A549 treated with ZK216348 at 1 μM for 4 hours (cell line): ENCODE results near the gene CDK11B. TPM values are rescaled to one million over a fixed set of nuclear protein-coding genes. Genes with fewer than 3 reads are reported as not detected.

ENCODE experiments used
- total RNA-seq: library from RNA; stranded (reverse); fragments of 200-300 nt; extraction: Qiagen RNA extraction; gene quantifications from 5 replicates; pipeline ENCODE4 v1.2.3, GENCODE V29; 2022; ENCODE audit warnings: low read depth

Gene CDK11B
- 25.1 to 27.9 TPM (median 27.5 TPM) in 5 replicates for total RNA-seq

GRCh38 chr1:1658583-1659549 lies at the start of gene CDK11B:
TSS of gene CDK11B (minus strand) at chr1:1659004. CDS start at chr1:1657485, 1,519 bp downstream.

DNA sequence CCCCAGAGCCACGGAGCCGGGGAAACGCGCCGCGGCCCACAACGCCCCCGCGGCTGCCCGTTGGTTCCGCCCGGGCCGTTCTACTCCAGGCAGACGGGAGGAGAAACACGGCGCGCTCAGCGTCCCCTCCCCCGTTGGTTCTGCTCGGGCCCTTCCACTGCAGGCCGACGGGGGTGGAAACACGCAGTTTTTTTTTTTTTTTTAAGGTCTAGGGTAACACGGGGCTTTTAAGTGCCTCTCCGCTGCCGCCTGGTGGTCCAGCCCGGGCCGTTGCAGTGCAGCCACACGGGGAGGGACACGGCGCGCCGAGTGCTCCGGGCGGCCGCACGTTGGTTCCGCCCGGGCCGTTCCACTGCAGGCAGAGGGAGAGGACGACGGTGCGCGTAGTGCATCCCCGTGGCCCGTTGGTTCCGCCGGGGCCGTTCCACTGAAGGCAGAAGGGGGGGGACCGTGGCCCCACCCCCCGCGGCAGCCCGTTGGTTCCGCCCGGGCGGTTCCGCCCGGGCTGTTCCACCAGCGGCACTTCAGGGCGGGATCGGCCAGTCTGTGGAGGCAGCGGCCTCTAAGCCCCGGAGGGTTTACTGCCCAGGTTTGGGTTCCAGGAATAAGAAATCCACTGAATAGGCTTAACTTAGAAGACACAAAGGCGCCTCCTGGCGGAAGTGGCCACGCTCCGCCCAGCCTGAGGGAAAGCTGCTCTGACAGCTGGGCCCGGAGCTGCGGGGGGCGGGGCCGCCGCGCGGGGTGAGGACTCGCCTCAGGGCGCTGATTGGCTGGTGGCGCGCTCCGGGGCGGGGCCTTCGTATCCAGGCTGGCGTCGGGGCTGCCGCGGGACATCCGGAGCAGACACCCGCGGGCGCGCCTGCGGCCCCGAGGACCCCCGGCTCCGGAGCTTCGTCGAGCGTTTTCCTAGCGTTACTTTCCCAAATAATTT lies 34.2 kb upstream of the CDK11B start, which contains the start of gene SLC35E2B:
TSS of gene SLC35E2B (minus strand) at position 82 of the 934 bp plus-strand sequence. CDS start 16,096 bp downstream, outside the sequence.

GRCh38 chr1:1631782-1632420 lies 26.9 kb downstream of the CDK11B start, which contains the start of gene MMP23B:
TSS of gene MMP23B (plus strand) at chr1:1632173. CDS start at chr1:1632219, 46 bp downstream.

DNA sequence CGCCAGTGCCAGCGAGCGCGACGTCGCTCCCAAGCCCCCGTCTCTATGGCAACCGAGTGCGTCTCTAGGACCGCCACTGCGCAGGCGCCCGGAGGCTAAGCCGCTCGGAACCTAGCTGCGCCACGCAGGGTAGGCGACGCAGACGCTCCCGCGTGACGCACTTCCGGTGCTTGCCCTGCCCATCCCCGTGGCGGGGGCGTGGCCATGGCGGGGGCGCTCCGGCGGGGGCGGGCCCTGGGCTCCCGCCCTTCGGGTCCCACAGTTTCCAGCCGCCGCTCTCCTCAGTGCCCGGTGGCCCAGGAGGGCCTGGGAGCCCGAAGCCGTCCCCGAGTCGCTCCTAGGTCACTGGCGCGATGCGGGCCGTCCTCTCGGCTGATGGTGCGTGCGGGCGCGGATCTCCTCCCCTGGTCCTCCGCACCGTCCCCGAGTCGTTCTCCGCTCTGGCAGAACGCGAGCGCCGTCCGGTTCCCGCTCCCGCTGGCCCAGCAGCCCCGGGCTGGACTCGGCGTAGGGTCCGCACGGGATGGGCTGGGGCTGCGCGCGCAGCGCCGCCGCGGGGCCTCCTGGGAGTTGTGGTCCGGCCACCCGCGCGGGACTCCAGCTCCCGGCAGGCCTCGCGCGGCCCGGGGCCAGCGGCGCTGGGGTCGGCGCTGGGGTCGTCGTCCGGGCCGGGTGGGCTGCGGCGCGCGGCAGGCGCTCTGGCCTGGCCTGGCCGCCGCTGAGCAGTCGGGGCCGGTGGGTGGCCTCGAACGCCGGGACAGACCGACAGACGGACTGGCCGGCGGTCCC lies 43.4 kb downstream of the CDK11B start, which contains the start of gene MIB2:
TSS of gene MIB2 (plus strand) at position 245 of the 789 bp plus-strand sequence. CDS start 7,953 bp downstream, outside the sequence.

DNA sequence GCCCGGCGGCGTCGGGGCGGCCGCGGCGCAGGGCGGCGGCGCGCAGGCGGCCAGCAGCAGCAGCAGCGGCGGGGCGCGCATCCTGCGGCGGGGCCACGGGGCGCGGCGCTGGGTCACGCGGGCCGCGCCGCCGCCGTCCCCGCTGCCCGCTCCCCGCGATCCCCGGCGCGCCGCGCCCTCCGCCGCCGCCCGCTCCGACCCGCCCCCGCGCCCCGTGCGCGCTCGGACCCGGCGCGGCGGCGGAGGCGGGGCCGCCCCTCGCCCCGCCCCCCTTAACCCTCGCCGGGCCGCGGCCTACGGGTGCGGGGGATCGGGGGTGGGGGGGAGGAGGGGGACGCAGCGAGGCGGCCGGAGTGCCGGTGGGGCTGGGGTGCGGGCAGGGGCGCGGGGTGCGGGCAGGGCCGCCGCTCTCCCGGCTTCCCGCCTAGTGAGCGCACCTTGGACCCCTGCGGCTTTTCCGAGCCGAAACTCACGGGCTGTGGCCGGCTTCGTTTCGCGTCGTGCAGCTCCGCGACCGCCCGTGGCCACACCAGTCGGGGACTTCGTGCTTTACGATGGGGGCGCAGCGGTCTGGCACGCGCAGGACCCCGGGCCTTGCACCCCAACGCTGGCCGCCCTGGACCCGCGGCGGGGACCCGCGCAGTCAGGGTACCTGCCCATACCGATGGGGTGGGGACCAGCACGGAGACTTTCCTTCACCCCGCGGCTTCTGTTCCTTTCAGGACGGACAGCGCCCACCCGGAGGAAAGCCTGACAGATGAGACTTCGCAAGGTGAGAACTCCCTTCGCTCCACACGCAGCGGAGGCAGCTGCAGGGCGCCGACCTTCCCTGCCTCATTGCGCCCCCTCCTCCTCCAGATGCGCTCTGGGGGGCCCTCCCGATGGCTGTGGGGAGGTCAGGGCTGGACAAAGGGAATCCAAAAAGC lies 58.6 kb downstream of the CDK11B start, which contains the start of gene FNDC10:
TSS of gene FNDC10 (minus strand) at position 201 of the 926 bp plus-strand sequence. CDS start at position 81, 120 bp downstream.

Other genes starting within 250 kb of the CDK11B start
- gene ANKRD65, start 237.7 kb downstream of the CDK11B start, total RNA-seq, result 0.07 to 0.23 TPM in 2 of 5 replicates, not detected in the others
- 5.3 to 18.2 TPM (median 15.0 TPM) in 5 replicates for gene VWA1, start 223.3 kb downstream of the CDK11B start, total RNA-seq
- gene ATAD3C, start 209.3 kb downstream of the CDK11B start, total RNA-seq, result not detected in 5 replicates
- gene ATAD3B, start 187.2 kb downstream of the CDK11B start, total RNA-seq, result 1.6 to 3.6 TPM (median 3.0 TPM) in 5 replicates
- gene ATAD3A, start 146.8 kb downstream of the CDK11B start, total RNA-seq, result 24.3 to 40.3 TPM (median 39.2 TPM) in 5 replicates
- gene TMEM240, start 118.4 kb downstream of the CDK11B start, total RNA-seq, result 0.37 to 0.68 TPM (median 0.48 TPM) in 4 of 5 replicates, not detected in the other
- 95.6 to 113 TPM (median 112 TPM) in 5 replicates for gene SSU72, start 84.1 kb downstream of the CDK11B start, total RNA-seq
- 3.9 to 9.9 TPM (median 8.5 TPM) in 5 replicates for gene FNDC10, start 58.9 kb downstream of the CDK11B start, total RNA-seq
- gene MIB2, start 43.5 kb downstream of the CDK11B start, total RNA-seq, result 6.8 to 24.6 TPM (median 19.7 TPM) in 5 replicates
- gene MMP23B, start 26.8 kb downstream of the CDK11B start, total RNA-seq, result 0.39 to 1.5 TPM (median 0.92 TPM) in 4 of 5 replicates, not detected in the other
- gene SLC35E2B, start 33.8 kb upstream of the CDK11B start, total RNA-seq, result 9.1 to 14.2 TPM (median 12.3 TPM) in 5 replicates
- gene CDK11A, start 65.4 kb upstream of the CDK11B start, total RNA-seq, result 20.5 to 26.2 TPM (median 24.1 TPM) in 5 replicates
- gene NADK, start 119.5 kb upstream of the CDK11B start, total RNA-seq, result 25.1 to 43.3 TPM (median 39.8 TPM) in 5 replicates
- 175 to 218 TPM (median 209 TPM) in 5 replicates for gene GNB1, start 232.1 kb upstream of the CDK11B start, total RNA-seq